ENCODE results near the gene FOXN3. TPM values are rescaled to one million over a fixed set of nuclear protein-coding genes. Genes with fewer than 3 reads are reported as not detected.

Gene FOXN3
- total RNA-seq, 1 donor, result 84.0 TPM

DNA sequence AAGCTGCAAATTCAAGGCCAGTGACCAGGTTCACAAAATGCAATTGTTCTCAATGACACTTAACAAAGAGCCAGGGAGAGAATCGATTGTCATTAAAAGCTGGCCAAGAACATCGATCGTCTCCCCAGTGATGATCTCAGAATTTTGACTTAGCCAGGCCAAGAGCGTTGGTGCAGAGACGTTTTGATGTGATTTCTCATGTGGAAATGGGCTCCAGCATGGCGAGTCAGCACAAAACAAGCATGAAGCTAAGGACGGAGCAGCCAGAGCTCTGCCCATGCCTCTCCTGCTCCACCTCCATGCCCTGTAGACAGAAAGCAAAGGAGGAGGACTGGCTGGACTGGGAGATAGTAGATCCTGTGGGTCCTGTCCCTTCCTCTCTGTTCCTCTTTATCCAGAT, 270.8 kb downstream of the FOXN3 start:
- no peak for DNase-seq (ENCODE audit: low read depth in 2 of 3, low spot score in 2 of 3)

DNA sequence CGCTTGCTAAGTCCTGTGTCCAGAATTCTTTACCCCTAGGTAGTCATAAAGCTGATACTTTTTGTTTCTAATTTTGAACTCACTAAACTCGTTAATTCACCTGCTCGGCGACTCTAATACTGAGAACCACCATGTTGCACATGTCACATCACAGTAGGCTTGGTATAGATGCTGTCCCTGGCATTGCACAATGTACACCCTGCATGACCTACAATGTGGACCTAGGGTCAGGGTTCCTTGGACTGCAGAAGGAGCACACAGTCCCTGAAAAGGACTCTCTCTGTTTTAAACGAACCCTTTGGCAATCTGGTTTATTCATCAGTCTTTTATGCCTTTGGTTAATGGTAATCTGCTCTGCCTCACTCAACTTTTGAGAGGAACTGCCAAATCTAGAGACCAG, 272.4 kb downstream of the FOXN3 start:
- no peak for DNase-seq (ENCODE audit: low read depth in 2 of 3, low spot score in 2 of 3)

DNA sequence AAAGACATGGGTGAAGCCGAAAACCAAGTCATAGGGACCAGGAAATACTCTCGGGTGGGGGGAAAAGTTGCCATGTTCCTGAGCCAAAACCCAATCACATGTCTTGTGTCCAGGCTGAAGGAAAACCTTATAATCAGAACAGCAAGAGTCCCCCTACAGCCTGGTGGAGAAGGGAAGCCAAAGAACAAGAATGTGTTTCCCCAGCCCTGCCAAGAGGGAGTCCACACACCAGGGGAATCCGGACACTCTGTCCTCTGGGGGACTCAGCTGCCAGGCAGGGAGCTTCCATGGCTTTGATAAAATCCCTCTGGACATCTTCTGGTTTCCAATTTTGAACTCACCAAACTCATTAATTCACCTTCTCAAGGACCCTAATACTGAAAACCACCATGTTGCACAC, 273.0 kb downstream of the FOXN3 start:
- DNase-seq (ENCODE audit: low read depth in 2 of 3, low spot score in 2 of 3), result no peak

DNA sequence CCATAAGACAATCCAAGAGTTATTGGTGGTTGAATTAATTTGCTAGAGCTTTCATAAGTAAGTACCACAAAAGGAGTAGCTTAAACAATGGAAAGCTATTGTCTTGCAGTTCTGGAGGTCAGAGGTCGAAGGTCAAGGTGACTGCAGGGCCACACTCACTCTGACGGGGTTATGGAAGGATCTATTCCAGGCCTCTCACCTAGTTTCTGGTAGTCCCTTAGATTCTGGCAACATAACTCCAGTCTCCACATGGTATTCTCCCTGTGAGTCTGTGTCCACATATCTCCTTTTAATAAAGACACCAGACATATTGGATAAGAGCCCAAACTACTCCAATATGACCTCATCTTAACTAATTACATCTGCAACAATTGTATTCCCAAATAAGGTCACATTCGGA, 273.4 kb downstream of the FOXN3 start:
- DNase-seq (ENCODE audit: low read depth in 2 of 3, low spot score in 2 of 3), result no peak

DNA sequence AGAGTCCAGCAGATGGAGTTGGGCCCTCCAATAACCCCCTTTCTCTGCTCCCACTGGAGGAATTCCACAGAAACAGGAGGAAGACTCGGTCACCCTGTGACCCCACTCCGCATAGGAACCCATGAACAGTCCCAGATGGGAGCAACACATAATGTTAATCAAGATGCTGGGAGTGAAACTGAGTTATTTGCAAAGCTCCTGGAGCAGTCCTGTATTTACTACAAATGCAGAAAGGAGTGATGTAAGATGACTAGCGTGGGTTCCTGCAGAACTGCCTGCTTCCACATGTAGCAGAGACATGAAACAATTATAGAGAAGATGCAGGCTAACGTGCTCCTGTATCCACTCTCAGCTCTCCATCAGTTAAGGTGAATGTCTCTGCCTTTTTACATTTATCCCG, 274.7 kb downstream of the FOXN3 start:
- no peak for DNase-seq (ENCODE audit: low read depth in 2 of 3, low spot score in 2 of 3)

DNA sequence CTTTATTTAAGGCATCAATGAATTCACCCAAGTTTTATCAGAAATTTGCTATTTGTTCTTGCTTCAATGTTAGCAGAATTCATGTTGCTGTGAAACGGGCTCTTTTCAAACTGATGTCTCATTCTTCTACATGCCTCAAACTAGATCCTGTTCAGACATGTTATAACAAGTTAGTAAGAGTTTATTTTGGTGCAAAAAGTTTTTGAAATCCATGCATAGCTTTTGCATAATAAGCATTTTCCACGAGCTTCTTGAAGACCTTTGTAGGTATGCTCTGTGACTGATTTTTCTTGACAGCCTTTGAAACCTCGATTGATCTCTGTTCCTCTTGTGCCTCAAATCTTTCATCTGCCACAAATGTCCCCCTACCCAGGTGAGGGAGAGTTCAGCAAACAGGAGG, 275.2 kb downstream of the FOXN3 start:
- DNase-seq (ENCODE audit: low read depth in 2 of 3, low spot score in 2 of 3), result no peak

DNA sequence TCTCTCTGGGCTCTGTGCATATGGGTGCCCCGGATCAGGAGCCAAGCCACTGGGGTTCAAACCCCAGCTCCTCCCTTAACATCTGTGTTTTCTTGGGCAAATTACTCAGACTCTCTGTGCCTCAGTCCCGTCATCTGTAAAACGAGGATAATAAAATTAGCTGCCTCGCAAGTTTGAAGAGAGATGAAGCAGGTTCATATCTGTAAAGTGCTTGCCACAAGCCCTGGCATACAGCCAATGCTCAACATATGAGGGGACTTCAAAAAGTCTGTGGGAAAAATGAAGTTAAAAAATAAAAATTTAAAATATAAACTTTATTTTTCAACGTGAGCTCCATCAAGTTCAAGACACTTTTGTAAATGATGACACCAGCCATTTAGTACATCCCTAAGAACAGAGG, 276.7 kb downstream of the FOXN3 start:
- no peak for DNase-seq (ENCODE audit: low read depth in 2 of 3, low spot score in 2 of 3)

DNA sequence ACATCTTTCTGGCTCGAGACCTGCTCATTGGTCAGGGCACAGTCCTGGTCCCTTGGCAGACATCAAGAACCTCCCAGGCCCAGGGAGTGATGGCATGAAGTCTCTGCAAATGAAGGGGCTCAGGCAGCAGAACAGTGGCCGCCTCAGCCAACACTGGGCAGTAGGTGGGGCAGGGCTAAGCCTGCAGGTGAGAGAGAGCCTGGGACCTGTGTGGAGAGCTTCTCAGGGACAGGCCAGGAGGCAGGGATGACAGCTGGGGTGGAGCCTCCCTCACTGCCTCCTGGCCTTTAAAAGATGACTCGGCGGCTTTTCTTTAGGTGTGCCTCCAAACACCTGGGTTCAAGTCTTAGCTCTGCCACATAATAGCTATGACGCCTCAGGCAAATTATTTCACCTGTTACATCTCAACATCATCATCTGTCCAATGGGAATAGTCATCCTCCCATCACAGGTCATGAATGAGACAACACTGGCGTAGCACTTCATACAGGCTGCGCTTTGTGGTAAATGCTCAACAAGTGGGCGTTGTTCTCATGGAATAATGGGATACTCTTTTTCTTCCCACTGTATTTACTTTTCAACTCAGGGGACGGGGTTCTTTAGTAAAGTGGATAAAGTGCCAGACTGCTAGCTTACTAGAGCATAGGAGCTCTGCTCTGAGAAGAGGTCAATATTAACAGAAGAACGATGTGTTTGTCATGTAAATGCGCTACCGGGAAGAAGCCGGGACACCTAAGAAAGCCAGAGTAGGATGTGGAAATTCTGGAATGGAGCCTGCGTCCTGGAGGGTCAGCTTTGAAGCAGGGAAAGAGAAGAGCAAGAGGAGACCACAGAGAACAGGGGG, 277.4 kb downstream of the FOXN3 start:
- DNase-seq (ENCODE audit: low read depth in 2 of 3, low spot score in 2 of 3), result no peak

DNA sequence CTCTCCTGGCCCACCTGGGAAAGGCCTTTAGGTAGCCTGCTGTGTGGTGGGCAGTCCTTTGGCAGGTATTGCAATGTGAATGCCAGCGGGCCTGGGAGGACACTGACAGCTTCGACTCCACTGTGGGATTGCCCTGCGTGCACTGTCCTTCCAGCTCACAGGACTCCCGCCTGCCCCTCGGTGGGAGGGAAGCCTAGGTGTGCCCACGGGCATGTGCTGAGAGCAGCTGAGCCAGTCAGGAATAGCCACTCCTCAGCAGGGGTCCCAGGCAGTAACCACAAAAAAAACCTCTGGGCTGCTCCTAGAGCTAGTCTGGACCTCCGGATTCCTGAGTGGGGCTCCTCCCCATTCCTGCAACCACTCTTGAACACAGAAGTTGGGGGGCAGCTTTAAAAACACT, 278.2 kb downstream of the FOXN3 start:
- no peak for DNase-seq (ENCODE audit: low read depth in 2 of 3, low spot score in 2 of 3)

DNA sequence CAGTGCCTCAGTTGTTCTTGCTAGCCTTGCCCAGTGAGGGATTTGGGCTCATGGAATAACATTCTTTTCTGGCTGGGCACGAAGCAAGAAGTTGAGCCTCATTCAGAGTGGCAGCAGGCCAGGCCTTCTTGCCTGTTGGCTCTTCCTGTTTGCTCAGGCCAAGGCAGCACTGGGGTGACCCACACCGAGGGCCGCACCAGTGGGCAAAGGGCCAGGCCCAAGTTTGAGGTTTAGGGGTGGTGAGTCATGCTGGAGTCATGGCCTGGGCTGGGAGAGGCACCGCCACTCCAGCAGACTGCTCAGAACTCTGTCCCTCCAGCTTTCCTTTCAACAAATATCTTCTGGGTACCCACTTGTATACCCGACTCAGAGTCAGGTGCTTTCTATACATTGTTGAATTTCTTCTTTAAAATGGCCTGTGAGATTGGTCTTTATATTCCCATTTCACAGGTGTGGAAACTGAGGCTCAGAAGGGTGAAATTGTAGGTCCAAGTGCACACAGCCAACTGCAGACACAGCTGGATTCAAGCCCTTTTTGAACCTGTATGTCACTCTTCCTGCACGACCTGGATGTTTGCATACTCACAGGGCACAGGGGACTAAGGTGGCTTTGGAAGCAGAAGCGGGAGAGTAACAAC, 279.4 kb downstream of the FOXN3 start:
- peak in 2 of 3 donors; percentile 15 to 27 for DNase-seq (ENCODE audit: low read depth in 2 of 3, low spot score in 2 of 3)

DNA sequence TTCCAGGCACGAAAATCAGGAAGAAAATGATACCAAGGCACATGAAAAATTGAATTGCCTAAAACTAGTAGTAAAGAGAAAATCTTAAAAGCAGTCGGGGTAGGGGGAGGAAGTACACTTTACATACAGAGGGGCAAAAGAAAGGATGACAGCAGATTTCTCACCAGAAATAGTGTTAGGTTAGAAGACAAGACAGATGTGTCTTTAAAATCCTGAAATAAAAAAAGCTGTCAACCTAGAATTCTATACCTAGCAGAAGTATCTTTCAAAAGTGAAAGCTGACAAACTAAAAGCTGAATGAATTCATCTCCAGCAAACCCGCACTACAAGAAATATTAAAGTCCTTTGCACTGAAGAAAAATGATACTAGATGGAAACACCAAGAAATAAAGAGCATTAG, 280.4 kb downstream of the FOXN3 start:
- DNase-seq (ENCODE audit: low read depth in 2 of 3, low spot score in 2 of 3), result no peak

DNA sequence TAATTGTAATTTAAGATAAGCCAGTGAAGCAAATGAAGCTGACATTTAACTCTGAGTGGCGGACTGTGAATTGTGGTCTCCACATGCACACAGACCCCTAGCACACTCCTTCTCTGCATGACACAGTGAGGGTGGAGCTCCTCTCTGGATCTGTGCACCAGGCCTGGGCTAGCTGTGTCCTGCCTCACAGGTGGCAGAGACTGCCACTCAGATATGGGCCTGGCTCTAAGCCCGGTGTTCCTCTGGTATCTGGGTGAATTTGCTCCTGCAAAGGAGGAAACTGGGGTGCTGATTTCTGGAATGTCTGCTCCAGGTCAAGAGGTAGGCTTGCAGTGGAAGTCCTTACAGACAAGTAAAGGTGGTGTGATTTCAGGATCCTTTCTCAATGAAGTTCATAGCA, 282.4 kb downstream of the FOXN3 start:
- no peak for DNase-seq (ENCODE audit: low read depth in 2 of 3, low spot score in 2 of 3)

DNA sequence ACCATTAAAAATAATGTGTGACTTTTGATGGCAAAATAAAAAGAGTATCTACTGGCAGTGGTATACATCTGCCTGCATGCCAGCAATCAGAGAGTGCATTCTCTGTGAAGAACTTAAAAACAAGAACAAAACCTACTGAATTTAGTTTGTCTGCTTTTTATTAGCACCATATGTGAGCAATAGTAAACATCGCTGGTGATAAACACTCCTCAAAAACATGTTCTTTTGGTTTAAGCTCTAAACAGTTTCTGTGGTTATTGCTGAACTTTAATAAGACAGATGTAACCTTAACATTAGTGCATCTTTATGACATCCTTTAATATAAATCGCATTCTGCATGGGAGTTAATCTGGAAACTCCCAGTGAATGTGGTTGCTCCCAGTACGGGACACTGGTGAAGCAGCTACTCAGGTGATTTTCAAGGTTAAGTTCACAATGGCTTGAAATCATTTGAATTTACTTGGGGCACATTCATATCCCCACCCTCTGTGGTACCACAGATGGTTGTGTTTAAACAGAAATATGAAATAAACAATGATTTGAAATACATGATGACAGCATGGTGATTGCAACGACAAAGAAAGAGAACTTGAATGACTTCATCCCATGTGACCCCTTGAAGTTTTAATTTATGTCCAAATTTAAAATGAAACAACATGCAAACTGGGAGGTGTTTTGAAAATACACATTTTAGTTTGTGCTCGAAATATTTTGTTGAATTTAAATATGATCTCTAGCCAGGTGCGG, 285.9 kb downstream of the FOXN3 start:
- no peak for DNase-seq (ENCODE audit: low read depth in 2 of 3, low spot score in 2 of 3)

DNA sequence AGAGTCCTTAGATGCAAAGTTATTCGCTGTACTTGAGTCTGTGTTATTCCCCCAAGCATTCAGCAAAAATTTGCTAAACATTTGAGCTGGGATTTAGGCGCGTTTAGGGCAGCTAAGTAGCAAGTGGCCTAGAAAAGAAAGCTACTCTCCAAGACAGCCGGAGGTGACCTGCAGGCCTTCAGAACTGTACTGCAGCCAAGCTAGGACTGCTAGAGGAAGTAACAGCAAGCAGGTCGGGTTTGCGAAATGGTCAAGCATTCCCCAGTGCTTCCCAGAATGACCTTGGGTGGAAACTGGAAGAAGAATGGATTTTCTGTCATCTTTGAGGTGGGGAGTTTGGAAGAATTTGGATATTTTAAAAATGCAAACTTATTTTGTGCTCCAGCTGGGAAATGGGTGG, 287.5 kb downstream of the FOXN3 start:
- DNase-seq (ENCODE audit: low read depth in 2 of 3, low spot score in 2 of 3), result no peak

DNA sequence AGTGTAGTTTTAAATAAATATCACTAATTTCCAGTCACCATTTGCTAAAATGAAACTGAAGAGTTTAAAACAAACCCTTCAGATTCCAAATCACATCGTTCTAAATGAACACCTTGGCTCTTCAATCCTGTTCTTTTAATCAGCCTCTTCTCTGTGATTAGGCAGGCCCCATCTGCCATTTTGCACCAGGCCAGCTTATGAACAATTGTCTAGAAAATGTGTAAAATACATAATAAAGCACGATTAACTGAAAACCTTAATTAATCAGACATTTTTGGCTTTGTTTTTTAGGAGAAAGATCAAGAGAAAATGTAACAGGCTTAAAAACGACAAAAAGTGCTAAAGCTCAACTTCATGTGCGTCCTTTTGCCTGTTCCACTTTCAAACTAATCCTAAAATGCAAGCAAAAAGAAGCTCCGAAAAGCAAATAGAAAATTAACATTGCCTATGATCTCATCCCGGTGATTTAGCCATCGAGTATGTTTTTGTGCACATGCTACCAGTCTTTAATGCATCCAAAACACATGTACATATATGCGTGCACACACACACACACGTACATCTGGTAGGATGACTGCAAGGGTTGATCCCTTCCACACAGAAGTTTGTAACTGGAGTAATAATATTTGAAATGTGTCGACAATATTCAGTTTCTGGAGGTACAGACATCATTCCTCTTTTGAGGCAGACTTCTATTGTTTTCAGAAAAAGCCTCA, 288.6 kb downstream of the FOXN3 start:
- DNase-seq (ENCODE audit: low read depth in 2 of 3, low spot score in 2 of 3), result no peak

DNA sequence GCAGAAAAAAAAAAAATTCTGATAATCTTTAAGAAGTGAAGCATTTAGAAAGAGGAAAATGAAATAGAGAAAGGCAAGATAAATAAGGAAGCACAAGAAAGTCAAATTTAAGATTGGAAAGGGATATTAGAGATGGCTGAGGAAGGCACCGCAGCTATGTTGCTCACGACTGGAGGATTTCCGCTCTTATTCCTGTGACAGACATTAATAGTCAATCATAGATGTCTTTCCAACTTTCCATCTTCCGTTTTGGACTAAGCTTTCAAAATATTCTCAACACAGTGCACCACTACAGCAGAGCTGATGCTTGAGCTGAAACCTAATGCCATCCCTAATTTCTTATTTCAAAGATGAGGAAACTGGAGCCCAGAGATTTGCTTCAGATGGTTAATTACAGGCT, 290.6 kb downstream of the FOXN3 start:
- no peak for DNase-seq (ENCODE audit: low read depth in 2 of 3, low spot score in 2 of 3)

DNA sequence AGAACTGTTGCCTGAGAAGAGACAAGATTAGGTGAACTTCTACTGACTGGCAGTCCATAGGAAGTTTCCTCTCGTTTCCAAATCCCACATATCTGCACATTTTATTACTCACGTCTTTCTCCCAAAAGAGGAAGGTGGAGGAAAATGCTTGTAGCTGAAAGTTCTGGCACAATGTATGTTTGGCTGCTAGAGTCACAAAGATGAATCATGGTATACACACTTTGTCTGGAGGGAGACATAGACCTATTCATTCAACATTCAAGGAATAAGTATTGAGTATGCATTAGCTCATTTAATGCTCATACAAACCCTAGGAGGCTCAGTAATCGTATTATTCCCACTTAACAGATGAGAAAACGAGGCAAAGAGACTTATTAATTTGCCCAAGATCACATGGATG, 291.8 kb downstream of the FOXN3 start:
- DNase-seq (ENCODE audit: low read depth in 2 of 3, low spot score in 2 of 3), result no peak

DNA sequence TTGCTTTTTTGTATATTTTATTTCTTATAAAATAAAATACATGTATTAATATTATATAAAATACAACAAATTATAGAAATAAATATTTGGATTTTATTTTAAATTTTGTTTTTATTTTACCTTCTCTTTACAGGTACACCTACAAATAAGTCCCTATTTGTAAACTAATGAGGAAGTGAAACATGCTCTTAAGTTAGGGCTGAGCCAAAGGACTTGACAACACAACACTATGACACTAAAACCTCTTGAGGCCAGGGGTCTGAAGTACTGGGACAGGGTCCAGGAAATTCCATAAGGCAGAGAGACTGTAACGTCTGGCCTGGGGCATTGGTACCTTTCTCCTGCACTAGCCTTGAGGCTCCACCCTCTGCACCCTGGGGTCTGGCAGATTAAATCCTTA, 293.2 kb downstream of the FOXN3 start:
- no peak for DNase-seq (ENCODE audit: low read depth in 2 of 3, low spot score in 2 of 3)

DNA sequence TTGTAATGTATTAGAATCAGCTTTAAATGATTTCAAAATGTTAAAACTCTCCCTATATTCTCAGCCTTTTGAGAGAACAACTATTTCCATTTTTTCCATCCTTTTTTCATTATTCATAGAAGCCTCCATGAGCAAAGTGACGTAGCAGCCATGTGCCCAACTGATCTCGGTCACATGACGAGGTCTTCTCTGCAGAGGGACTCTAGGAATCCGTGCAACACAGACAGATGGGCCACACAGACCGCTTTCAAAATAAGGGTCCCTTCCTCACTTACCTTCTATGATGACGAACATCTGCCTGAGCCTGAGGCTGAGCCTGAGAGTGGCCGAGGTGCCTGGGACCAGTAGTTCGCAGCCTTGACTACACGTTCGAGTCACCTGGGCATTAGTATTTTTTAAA, 293.8 kb downstream of the FOXN3 start:
- no peak for DNase-seq (ENCODE audit: low read depth in 2 of 3, low spot score in 2 of 3)

DNA sequence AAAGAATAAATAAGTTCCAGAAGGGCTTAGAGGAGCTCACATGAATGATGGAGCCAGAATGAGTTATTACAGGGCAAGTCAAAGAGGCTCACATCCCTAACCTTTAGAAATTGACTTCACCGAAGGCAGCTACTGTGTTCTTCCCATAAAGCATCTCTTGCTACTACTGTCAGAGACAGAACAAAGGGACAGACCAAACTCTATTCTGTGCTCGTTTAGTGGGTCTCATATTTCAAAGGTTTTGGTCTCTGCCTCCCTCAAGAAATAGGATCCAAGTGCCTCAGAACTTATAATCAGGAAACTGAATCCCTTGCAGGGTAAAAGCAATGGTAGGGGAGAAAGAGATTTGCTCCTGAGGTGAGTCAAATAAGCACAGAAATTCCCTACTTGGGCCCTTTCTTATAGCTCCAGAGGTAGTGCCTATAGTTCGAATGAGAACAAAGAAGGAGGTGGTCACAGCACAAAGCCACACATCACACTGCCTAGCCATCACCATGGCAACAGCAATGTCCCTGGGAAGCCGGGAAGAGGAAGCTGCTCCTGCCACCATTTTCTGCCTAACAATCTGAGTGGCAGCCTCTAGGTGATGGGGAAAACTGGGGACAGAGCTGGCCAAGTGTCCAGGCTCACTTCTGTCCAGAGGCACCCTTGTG, 294.9 kb downstream of the FOXN3 start:
- DNase-seq (ENCODE audit: low read depth in 2 of 3, low spot score in 2 of 3), result no peak

DNA sequence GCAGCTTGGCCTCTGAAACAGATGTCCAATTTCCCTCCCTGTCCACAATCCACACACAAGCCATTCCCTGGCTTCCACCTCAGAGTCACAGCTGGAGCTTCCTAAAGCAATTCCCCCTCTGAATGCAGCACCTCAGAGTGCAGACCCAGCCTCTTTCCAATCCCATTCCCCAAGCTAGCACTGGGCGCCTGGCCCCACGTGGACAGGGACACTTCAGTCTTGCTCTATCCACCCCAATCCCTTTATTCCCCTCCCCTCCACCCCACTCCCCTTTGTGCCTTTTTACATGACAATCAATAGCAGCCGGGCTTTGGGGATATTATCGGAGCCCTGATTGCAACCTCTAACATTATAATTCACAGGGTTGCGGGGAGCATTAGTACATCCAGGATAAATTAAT, 300.0 kb downstream of the FOXN3 start:
- DNase-seq (ENCODE audit: low read depth in 2 of 3, low spot score in 2 of 3), result no peak

Data from hematopoietic multipotent progenitor cell (in vitro differentiated cells).